Activated naive CD4-positive, alpha-beta T cell treated with anti-CD3 and anti-CD28 coated beads, Interleukin-2, amount 50 U/mL, for 24 hours (primary cell): Measurements from ENCODE around the gene ATE1.
A peak's percentile ranks its signal among the peaks of the same experiment; 100 is the strongest.

Source experiments
- H3K27ac Mint-ChIP-seq: one replicate; pipeline ENCODE4 v1.8.0; 2021; ENCODE audit warnings: mild to moderate bottlenecking, mixed read lengths
- H3K27me3 Mint-ChIP-seq: one replicate; pipeline ENCODE4 v1.8.0; 2021; ENCODE audit warnings: mixed read lengths
- H3K36me3 Mint-ChIP-seq: one replicate; pipeline ENCODE4 v1.8.0; 2021; ENCODE audit warnings: mixed read lengths
- H3K4me1 Mint-ChIP-seq: one replicate; pipeline ENCODE4 v1.8.0; 2021; ENCODE audit warnings: mixed read lengths
- H3K4me3 Mint-ChIP-seq: one replicate; pipeline ENCODE4 v1.8.0; 2021; ENCODE audit warnings: mild to moderate bottlenecking, mixed read lengths
- H3K9me3 Mint-ChIP-seq: one replicate; pipeline ENCODE4 v1.8.0; 2021; ENCODE audit warnings: mixed read lengths

Gene ATE1

DNA sequence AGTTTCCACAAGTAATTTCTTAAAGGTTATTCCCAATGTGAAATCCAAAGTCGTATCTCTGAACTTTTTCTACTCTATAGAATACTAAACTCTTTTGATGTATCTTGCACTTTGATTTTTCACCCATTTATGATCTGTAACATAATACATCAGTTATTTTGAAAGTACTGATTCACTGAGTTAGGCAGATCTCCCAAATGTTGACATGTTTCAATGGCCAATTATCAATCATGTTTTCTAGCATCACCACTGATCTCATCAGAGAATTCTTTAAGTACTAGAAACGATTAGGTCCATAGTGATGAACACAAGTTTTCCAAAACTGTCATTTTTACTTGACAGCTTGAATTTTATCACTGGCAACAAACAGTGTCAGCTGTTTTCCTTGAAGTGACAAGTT, 119.0 kb downstream of the ATE1 start:
- no peak overlapping the region for H3K4me3 Mint-ChIP-seq
- no peaks in the 10 kb centered on the region for H3K27me3 Mint-ChIP-seq
- H3K9me3 Mint-ChIP-seq = no peaks in the 10 kb centered on the region
- H3K27ac Mint-ChIP-seq = no peak overlapping the region
- no peaks in the 10 kb centered on the region for H3K4me1 Mint-ChIP-seq
- H3K36me3 Mint-ChIP-seq = peaks cover 5% of the 10 kb centered on the region

DNA sequence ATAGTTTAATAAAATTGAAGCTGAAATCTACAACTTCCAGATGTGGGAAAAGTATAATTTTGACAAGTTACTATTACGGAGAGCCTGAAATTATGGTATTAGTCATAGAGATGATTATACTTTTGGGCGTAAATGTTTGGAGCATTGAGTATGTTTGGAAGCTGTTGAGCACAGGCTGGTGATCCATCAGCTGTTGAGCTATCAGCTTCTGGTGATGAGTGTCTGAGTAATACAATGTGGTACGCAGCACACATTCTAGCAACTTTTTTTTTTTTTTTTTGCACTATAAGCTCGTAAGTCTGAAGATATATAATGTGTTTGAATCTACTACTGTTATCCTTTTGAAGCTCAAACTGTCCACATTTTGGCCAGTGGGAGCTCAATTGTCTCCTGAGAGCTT, 123.4 kb downstream of the ATE1 start:
- no peak overlapping the region for H3K27ac Mint-ChIP-seq
- H3K36me3 Mint-ChIP-seq = peaks cover 6% of the 10 kb centered on the region
- H3K4me3 Mint-ChIP-seq = no peak overlapping the region
- no peaks in the 10 kb centered on the region for H3K4me1 Mint-ChIP-seq
- H3K27me3 Mint-ChIP-seq = no peaks in the 10 kb centered on the region
- H3K9me3 Mint-ChIP-seq = no peaks in the 10 kb centered on the region

DNA sequence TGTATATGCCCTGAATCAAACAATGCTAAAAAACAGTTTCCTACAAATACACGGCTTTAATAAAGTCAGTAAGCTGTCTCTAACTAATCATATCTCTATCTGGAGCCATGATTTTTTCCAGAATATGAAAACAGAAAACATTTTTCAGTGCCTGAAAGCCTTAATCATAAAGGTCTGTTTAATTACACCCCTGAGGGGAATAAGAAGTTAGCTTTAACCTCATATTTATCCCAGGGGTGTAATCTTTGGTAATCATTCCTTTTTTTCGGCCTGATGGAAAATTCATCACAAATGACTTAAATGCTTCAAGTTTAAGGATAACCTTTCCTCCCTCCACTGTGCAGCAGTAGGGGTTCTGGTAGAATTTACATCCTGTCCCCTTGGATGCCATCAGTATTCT, 124.2 kb downstream of the ATE1 start:
- Mint-ChIP-seq H3K27me3 (no peaks in the 10 kb centered on the region), H3K4me3 (no peak overlapping the region), H3K9me3 (no peaks in the 10 kb centered on the region), H3K27ac (no peak overlapping the region), H3K36me3 (peaks cover 6% of the 10 kb centered on the region), H3K4me1 (no peaks in the 10 kb centered on the region)

DNA sequence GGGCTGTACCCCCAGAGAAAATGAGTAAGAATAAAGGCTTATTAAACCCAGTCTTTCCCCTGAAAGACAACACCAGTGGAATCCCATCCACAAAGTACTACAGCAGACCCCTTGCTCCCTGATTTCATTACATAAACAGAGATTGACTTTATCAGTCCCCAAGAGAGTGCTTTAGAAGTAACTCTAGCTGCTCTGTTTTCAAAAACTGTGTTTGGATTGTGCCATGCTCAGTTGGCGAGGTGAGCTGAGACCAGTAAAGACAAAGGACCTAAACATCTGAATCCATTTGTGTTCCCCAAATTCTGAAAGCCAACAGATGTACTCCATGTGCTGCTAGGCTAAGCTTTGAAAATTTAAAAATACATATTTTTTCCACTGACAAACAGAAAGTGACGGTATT, 127.0 kb downstream of the ATE1 start:
- Mint-ChIP-seq H3K36me3 (peaks cover 11% of the 10 kb centered on the region), H3K4me3 (no peak overlapping the region), H3K9me3 (no peaks in the 10 kb centered on the region), H3K4me1 (peaks cover 3% of the 10 kb centered on the region), H3K27ac (no peak overlapping the region), H3K27me3 (no peaks in the 10 kb centered on the region)

DNA sequence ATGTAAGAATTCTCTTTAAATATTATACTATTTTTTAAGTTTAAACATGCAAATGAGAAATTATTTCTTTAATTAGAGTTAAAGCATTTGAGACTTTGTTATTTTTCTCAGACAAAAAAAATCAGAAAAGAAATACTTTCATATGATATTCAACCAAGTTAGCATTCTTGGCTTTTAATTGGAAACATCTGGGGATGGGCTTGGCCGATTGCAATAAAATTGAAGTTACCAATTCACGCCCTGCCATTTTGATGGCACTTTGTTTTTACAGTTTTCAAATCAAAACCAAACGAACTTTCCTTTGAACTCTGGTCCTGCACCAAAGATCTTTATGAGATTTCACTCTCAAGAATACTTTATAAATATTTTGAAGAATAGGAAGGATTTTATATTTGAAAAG, 127.7 kb downstream of the ATE1 start:
- no peak overlapping the region for H3K27ac Mint-ChIP-seq
- no peaks in the 10 kb centered on the region for H3K27me3 Mint-ChIP-seq
- H3K4me1 Mint-ChIP-seq = peaks cover 3% of the 10 kb centered on the region
- H3K4me3 Mint-ChIP-seq = no peak overlapping the region
- H3K9me3 Mint-ChIP-seq = no peaks in the 10 kb centered on the region
- H3K36me3 Mint-ChIP-seq = peaks cover 14% of the 10 kb centered on the region

DNA sequence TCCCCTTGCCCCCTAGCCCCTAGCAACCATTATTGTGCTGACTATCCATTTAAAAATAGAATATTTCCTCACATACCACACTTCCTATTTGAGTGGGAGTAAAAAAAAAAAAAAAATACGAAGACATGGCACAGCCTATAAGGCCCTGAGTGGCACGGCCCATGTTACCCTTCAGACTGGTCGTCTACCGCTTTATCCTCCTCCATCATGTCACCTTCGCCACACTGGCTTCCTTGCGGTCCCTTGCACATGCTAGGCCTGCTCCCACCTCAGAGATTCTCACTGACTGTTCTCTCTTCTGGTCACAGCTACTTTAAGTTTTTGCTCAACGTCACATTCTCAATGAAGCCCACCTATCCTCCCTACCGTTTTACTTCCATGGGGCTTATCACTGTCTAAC, 130.3 kb downstream of the ATE1 start:
- H3K36me3 Mint-ChIP-seq = peaks cover 10% of the 10 kb centered on the region
- H3K27ac Mint-ChIP-seq = no peak overlapping the region
- H3K9me3 Mint-ChIP-seq = no peaks in the 10 kb centered on the region
- H3K4me1 Mint-ChIP-seq = peaks cover 3% of the 10 kb centered on the region
- no peaks in the 10 kb centered on the region for H3K27me3 Mint-ChIP-seq
- H3K4me3 Mint-ChIP-seq = no peak overlapping the region

DNA sequence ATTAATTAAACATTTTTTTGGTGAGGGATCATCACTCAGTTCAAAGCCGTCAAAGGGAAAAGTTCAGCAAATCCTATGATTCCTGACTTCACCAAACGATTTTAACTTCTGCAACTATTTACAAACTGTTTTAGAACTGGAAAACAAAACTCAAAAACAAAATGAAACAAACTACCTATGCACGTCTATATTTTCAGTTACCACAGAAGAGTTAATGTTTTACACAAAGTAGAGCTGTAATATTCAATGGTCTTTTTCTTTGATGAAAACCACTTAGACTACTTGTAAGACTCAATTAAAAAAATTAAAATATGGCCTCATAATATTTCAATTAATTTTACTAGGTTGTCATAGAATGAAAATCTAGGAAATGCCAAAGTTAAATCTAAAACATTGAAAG, 131.5 kb downstream of the ATE1 start:
- Mint-ChIP-seq H3K27ac (no peak overlapping the region), H3K9me3 (no peaks in the 10 kb centered on the region), H3K27me3 (no peaks in the 10 kb centered on the region), H3K4me3 (no peak overlapping the region), H3K36me3 (peaks cover 13% of the 10 kb centered on the region), H3K4me1 (peaks cover 3% of the 10 kb centered on the region)

DNA sequence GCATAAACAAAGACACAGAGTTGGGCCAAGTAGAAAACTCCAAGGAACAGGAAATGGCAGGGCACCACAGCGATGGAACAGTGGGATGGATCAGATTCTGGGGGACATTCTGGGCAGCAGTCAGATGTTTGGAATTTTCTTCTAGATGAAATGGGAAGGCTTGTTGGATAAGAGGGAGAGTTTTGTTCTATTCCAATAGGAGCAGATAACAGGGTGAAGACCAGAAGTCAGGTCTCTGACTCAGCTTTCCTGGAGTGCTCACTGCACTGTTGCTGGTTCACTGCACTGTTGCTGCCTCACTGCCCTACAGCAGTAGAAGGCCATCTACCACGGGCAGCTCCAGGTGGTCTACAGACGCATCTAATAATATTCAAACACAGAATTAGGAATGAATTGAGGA, 135.6 kb downstream of the ATE1 start:
- H3K9me3 Mint-ChIP-seq = no peaks in the 10 kb centered on the region
- H3K27me3 Mint-ChIP-seq = no peaks in the 10 kb centered on the region
- no peak overlapping the region for H3K4me3 Mint-ChIP-seq
- H3K36me3 Mint-ChIP-seq = peaks cover 18% of the 10 kb centered on the region
- H3K27ac Mint-ChIP-seq = no peak overlapping the region
- H3K4me1 Mint-ChIP-seq = no peaks in the 10 kb centered on the region

DNA sequence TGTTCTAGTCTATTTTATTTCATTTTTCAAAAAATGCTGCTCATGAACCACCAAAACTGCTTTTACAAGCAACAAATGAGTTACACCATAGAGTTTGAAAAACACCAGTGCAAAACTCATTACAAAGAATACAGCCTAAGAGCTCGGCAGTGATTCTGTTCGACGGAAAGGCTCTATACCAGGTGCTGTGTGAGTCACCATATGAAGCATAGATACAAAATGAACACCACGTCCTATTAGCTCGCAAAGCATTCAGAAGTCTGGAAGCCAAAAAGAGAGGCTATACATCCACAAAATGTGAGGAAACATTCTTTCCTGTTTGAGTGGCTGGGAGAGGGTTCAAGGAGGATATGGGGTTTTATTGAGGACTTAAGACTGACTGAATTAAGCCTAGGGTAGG, 136.1 kb downstream of the ATE1 start:
- Mint-ChIP-seq H3K27me3 (no peaks in the 10 kb centered on the region), H3K4me1 (no peaks in the 10 kb centered on the region), H3K9me3 (no peaks in the 10 kb centered on the region), H3K27ac (no peak overlapping the region), H3K36me3 (peaks cover 16% of the 10 kb centered on the region), H3K4me3 (no peak overlapping the region)

DNA sequence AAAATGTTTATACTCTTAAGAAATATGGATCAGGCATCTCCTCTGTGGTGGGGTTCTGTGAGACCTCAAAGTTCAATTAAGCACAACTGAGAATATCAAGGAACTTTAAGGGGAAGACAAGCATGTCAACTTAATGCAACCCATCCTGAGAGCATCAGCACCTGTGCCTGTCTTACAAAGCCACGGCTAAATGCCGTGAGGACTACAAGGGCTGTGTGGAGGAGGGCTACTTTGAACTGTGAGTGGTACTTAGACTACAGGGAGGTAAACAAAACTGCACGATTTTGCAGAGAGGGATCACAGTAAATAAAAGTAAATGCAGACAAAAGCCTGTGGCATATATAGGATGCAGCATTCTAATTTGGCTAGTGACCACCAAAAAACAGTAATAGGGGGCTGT, 139.1 kb downstream of the ATE1 start:
- Mint-ChIP-seq H3K36me3 (peaks cover 15% of the 10 kb centered on the region), H3K9me3 (no peaks in the 10 kb centered on the region), H3K4me3 (no peak overlapping the region), H3K4me1 (no peaks in the 10 kb centered on the region), H3K27ac (peak overlapping the region; percentile 57), H3K27me3 (no peaks in the 10 kb centered on the region)

DNA sequence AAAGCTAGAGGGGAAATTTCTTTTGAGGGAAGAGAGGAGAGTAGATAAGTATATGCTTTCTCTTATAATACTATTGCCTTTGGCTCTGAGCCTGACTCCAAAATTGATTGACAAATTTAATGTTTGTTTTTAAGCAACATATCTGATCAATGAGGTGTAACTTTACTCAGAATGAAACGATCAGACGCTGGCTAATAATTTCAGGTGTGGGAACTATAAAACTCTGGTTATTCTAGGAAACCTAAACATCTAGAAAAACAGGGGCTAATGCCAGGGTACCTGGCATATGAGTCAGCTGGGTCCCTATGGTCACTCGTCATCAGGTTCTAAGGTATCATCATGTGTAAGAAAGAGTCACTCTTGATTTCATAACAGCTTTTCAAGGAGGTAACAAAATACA, 139.7 kb downstream of the ATE1 start:
- Mint-ChIP-seq H3K27ac (no peak overlapping the region), H3K4me3 (no peak overlapping the region), H3K27me3 (no peaks in the 10 kb centered on the region), H3K36me3 (peaks cover 16% of the 10 kb centered on the region), H3K9me3 (no peaks in the 10 kb centered on the region), H3K4me1 (no peaks in the 10 kb centered on the region)

DNA sequence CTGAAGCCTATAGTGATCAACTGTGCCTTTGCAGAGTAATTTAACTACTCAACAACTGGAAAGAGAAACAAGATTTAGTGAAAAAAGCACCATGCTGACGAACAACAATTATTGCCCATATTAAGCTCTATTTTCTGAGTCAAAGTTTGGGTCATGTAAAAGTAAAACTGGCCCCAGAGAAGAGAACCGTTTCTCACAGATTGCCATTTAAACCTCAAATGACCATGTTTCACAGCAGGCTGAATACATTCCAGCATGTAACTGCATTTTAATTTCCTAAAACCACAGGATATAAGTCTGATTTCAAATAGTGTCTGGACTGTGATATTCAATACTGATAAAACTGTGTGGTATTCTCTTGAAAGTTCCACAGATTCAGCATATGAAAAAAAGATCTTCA, 140.7 kb downstream of the ATE1 start:
- Mint-ChIP-seq H3K27ac (no peak overlapping the region), H3K27me3 (no peaks in the 10 kb centered on the region), H3K36me3 (peaks cover 15% of the 10 kb centered on the region), H3K4me1 (no peaks in the 10 kb centered on the region), H3K9me3 (no peaks in the 10 kb centered on the region), H3K4me3 (no peak overlapping the region)

DNA sequence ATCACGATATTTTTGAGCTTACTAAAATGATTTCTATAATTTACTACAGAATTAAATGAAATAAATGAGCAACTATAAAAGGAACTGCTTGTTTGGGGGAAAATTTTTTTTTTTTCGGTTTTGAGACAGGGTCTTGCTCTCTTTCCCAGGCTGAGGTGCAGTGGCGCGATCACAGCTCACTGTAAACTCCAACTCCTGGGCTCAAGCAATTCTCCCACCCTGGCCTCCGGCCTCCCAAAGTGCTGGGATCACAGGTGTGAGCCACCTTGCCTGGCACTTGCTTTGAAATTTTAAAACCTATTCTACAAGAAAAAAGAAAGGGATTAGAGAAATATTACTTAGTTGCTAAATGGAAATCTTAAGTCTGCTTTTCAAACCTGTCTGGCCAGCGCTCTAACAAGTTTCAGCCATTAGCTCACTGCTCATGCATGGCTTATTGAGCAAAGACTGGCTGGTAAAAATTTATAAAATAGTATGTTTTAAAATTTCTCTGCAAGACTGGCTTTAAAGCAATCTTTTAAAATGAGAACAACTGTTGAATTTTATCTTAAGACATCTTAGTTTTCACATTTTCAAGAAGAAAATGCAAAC, 144.0 kb downstream of the ATE1 start:
- Mint-ChIP-seq H3K4me3 (no peak overlapping the region), H3K27me3 (no peaks in the 10 kb centered on the region), H3K36me3 (peaks cover 7% of the 10 kb centered on the region), H3K27ac (no peak overlapping the region), H3K9me3 (no peaks in the 10 kb centered on the region), H3K4me1 (no peaks in the 10 kb centered on the region)

DNA sequence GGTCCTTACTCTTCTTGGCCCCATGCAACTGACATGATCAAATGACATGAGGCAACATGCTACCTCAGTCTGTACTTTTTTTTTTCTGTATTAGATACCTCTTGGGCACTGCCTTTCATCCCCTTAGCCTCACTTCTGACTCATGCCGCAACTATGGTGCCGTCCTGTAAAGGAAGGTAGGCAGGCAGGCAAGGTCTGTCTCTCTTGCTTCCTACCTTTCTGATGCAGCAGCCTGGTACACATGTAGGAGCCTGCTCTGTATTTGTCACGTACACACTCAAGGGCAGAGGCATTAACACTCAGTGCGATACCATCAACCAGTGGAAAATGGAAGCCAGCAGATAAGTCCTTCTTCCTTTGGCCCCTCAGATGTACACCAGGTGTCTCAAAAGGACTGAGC, 146.7 kb downstream of the ATE1 start:
- Mint-ChIP-seq H3K27me3 (no peaks in the 10 kb centered on the region), H3K4me1 (no peaks in the 10 kb centered on the region), H3K27ac (no peak overlapping the region), H3K36me3 (peaks cover 5% of the 10 kb centered on the region), H3K9me3 (no peaks in the 10 kb centered on the region), H3K4me3 (no peak overlapping the region)

DNA sequence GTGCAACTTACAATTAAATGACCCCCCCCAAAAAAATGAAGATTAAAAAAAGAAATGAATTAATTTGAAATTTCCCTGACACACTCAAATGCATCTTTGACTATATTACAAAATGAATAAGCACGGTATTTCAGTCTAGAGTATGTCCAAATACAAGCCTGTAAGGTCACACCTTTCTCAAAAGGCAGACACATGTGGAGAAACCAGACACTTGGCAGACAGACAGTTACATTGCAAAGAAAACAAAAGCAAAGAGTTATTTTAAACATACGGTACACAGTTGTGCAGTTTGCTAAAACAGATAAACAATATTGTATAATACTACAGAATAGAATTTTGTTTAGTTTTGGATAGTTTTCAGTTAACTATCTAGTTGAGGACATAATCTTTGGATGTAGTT, 153.0 kb downstream of the ATE1 start:
- Mint-ChIP-seq H3K4me1 (no peaks in the 10 kb centered on the region), H3K9me3 (no peaks in the 10 kb centered on the region), H3K27me3 (no peaks in the 10 kb centered on the region)

DNA sequence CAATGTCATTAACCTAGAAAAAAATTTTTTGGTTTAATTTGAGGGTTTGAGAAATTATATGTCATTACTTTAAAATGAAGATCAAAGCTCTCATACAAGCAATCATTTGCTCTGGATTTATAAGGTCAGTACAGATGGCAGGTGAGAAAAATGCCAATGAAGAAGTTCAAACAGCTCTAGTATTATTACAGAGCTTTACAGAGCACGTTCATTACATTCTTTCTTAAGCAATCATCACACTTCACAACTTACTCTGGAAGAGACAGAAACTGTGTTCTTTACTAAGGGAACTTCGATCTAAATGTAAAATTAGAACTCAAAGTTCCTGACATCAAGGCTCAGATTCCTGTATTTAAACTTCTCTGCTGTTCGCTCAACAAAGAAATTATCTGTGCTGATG, 153.4 kb downstream of the ATE1 start:
- no peaks in the 10 kb centered on the region for H3K4me1 Mint-ChIP-seq
- no peaks in the 10 kb centered on the region for H3K9me3 Mint-ChIP-seq
- no peak overlapping the region for H3K4me3 Mint-ChIP-seq
- H3K36me3 Mint-ChIP-seq = peaks cover 18% of the 10 kb centered on the region
- H3K27me3 Mint-ChIP-seq = no peaks in the 10 kb centered on the region
- H3K27ac Mint-ChIP-seq = no peak overlapping the region

More for the DNA sequence above, 153.0 kb downstream of the ATE1 start:
- H3K36me3 Mint-ChIP-seq = peaks cover 16% of the 10 kb centered on the region
- no peak overlapping the region for H3K4me3 Mint-ChIP-seq
- no peak overlapping the region for H3K27ac Mint-ChIP-seq

DNA sequence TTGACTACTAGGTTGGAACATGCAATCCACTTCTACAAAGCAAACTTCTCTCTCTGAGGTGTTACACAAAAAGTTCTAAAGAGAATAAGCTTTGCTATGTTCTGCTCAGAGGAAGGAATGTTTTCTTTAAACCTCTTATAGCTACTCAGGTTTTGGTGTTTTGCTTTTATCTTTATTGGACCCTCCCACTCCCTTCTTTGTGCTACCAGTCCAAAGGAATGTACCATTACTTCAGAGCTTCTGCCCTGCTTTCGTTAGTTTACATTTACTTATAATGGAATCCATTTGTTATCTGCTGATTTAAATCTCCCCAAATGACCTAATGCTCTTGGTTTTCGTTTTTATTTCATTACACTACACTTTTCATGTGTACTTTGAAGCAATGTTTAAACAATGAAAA, 154.9 kb downstream of the ATE1 start:
- no peaks in the 10 kb centered on the region for H3K9me3 Mint-ChIP-seq
- H3K36me3 Mint-ChIP-seq = peaks cover 25% of the 10 kb centered on the region
- H3K27ac Mint-ChIP-seq = no peak overlapping the region
- no peaks in the 10 kb centered on the region for H3K27me3 Mint-ChIP-seq
- H3K4me1 Mint-ChIP-seq = no peaks in the 10 kb centered on the region
- H3K4me3 Mint-ChIP-seq = no peak overlapping the region
